ENCODE results near the gene SLC46A2.

- TF ChIP-seq EZH2 (IDR thresholded peaks at IDR 0.05; ENCODE audit: borderline replicate concordance, insufficient read depth, low read depth, low read length, poor library complexity, severe bottlenecking) (no peak), CTCF (IDR thresholded peaks at IDR 0.05) (no peak)
These were observed 9.3 kb downstream of the SLC46A2 start for GRCh38 chr9:112881331-112881730.
